ENCODE results near the gene SLC25A48. TPM values are rescaled to one million over a fixed set of nuclear protein-coding genes. Genes with fewer than 3 reads are reported as not detected.

SLC25A48 gene
- total and polyA plus RNA-seq, 2 of the 4 experiments (the other 2 are of a cell fraction): not detected

GRCh38 chr5:135824541-135825041 lies 9.9 kb upstream of the SLC25A48 start:
- no peak for DNase-seq
- dilution Hi-C loops (cut with HindIII; ENCODE audit: low sequenced_read_pairs, unreplicated experiment): no loop called here
- no peak overlapping the region for H3K9ac ChIP-seq (ENCODE audit: low read depth, low read length)
- 50% methylated on average over 2 of the region's 7 CpGs; no CpG with 5 or more reads in 1 of the 2 experiments for WGBS, 2 experiments (ENCODE audit: extremely low coverage in 2 of 2, insufficient read length in 1 of 2)
- H2AK9ac ChIP-seq (replicated peaks; ENCODE audit: low read depth, low read length, poor library complexity): no peak overlapping the region
- no peaks in the 10 kb centered on the region for H3K79me1 ChIP-seq (ENCODE audit: low read depth in 1 of 2, low read length in 2 of 2)
- H3K36me3 ChIP-seq (ENCODE audit: control insufficient read depth, insufficient read depth, low read length): no peaks in the 10 kb centered on the region
- no peak overlapping the region for H4K8ac ChIP-seq (ENCODE audit: low read depth in 2 of 2, low read length in 2 of 2)
- H3K4me2 ChIP-seq (ENCODE audit: low read depth, low read length): no peak overlapping the region
- in situ Hi-C loops (cut with MboI; ENCODE audit: low sequenced_read_pairs): no loop called here
- H4K20me1 ChIP-seq (ENCODE audit: insufficient read depth, low read length): no peaks in the 10 kb centered on the region
- H2BK20ac ChIP-seq (ENCODE audit: low read depth, low read length): no peak overlapping the region
- no peak overlapping the region for H3K27ac ChIP-seq (ENCODE audit: insufficient read depth, low read length)
- ChIA-PET CTCF (no interaction called here), POLR2A (ENCODE audit: unreplicated experiment) (no interaction called here)
- H2AFZ ChIP-seq (replicated peaks; ENCODE audit: low read length, poor library complexity): no peak overlapping the region
- peaks cover 12% of the 10 kb centered on the region; the same call in 1 of the 2 replicates for H3K27me3 ChIP-seq (ENCODE audit: control insufficient read depth, insufficient read depth, low read length)
- H3K18ac ChIP-seq (ENCODE audit: low read depth, low read length): no peak overlapping the region
- ATAC-seq (ENCODE audit: low read depth): no peak
- intact Hi-C loops (cut with micrococcal nuclease): no loop called here
- no peaks in the 10 kb centered on the region for H3K9me3 ChIP-seq (ENCODE audit: control insufficient read depth, insufficient read depth, low read length)
- no peak overlapping the region for H3K4ac ChIP-seq (ENCODE audit: low read depth, low read length)
- H4K91ac ChIP-seq (ENCODE audit: insufficient read depth, low read depth, low read length): no peak overlapping the region
- TF ChIP-seq, protein P1, sequence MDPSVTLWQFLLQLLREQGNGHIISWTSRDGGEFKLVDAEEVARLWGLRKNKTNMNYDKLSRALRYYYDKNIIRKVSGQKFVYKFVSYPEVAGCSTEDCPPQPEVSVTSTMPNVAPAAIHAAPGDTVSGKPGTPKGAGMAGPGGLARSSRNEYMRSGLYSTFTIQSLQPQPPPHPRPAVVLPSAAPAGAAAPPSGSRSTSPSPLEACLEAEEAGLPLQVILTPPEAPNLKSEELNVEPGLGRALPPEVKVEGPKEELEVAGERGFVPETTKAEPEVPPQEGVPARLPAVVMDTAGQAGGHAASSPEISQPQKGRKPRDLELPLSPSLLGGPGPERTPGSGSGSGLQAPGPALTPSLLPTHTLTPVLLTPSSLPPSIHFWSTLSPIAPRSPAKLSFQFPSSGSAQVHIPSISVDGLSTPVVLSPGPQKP (IDR thresholded peaks at IDR 0.05; ENCODE audit: borderline replicate concordance, low read depth, low read length): no peak
- TF ChIP-seq BHLHE40 (IDR thresholded peaks at IDR 0.05; ENCODE audit: low read depth, low read length) (no peak), CHD1 (IDR thresholded peaks at IDR 0.05; ENCODE audit: low read depth, low read length) (no peak), MAZ (IDR thresholded peaks at IDR 0.05; ENCODE audit: borderline replicate concordance, low read depth, low read length) (no peak), CEBPB (IDR thresholded peaks at IDR 0.05; ENCODE audit: low read depth, low read length) (no peak), RCOR1 (IDR thresholded peaks at IDR 0.05; ENCODE audit: insufficient replicate concordance, low read length) (no peak), SMC3 (IDR thresholded peaks at IDR 0.05; ENCODE audit: low read depth, low read length) (no peak), POLR2A (IDR thresholded peaks at IDR 0.05; ENCODE audit: low read depth, low read length) (no peak), FOS (IDR thresholded peaks at IDR 0.05; ENCODE audit: low read depth, low read length) (no peak), NFE2L2 (IDR thresholded peaks at IDR 0.05; ENCODE audit: low read depth, low read length) (no peak), RFX5 (IDR thresholded peaks at IDR 0.05; ENCODE audit: low read depth, low read length) (no peak), CTCF (conservative IDR thresholded peaks at IDR 0.05; ENCODE audit: low read depth, low read length) (no peak), RAD21 (IDR thresholded peaks at IDR 0.05; ENCODE audit: low read length) (no peak), MXI1 (IDR thresholded peaks at IDR 0.05; ENCODE audit: borderline replicate concordance, low read depth, low read length) (no peak)
- no peak overlapping the region for H3K4me3 ChIP-seq (ENCODE audit: insufficient read depth, low read depth, low read length)
- BruUV-seq (replicated peaks): no TSS peak
- H2BK15ac ChIP-seq (ENCODE audit: low read depth, low read length): no peak overlapping the region
- no peak overlapping the region for H3K23ac ChIP-seq (ENCODE audit: low read depth, low read length)
- H4K5ac ChIP-seq (ENCODE audit: low read depth, low read length): no peak overlapping the region
- H3K14ac ChIP-seq (replicated peaks; ENCODE audit: low read depth, low read length): no peak overlapping the region
- no peak overlapping the region for H2AK5ac ChIP-seq (ENCODE audit: low read depth, low read length)
- H2BK5ac ChIP-seq (ENCODE audit: low read depth, low read length, poor library complexity, severe bottlenecking): no peak overlapping the region
- no peak overlapping the region for H2BK120ac ChIP-seq (ENCODE audit: low read depth, low read length)
- H3K4me1 ChIP-seq (ENCODE audit: control insufficient read depth, insufficient read depth, low read length): no peaks in the 10 kb centered on the region
- H3K9me1 ChIP-seq (ENCODE audit: insufficient read depth, low read length): no peaks in the 10 kb centered on the region
- no peak overlapping the region for H3K56ac ChIP-seq (ENCODE audit: extremely low read depth, insufficient read depth, low read length)
